GM19238 (cell line): ENCODE measurements around the gene ROPN1B.
"Not testable (repeated sequence)": the region's sequence is repeated elsewhere in the genome, so short reads cannot be mapped to it uniquely, and the experiment has no call there.

Source experiments
- DNase-seq: peaks from one replicate; pipeline ENCODE4 v3.0.0; 2011; ENCODE audit warnings: low spot score; ENCODE audit not compliant: insufficient read length

The ROPN1B gene

GRCh38 chr3:125957674-125958510, 11.1 kb upstream of the ROPN1B start:
- no peak for DNase-seq

GRCh38 chr3:125958511-125959316, 10.3 kb upstream of the ROPN1B start:
- no peak for DNase-seq

GRCh38 chr3:125959317-125960065, 9.5 kb upstream of the ROPN1B start:
- DNase-seq = no peak

GRCh38 chr3:125960066-125960424, 8.9 kb upstream of the ROPN1B start:
- no peak for DNase-seq

- DNase-seq = no peak
These were observed 8.3 kb upstream of the ROPN1B start for GRCh38 chr3:125960456-125961288.

- no peak for DNase-seq
These were observed 7.7 kb upstream of the ROPN1B start for GRCh38 chr3:125961289-125961589.

GRCh38 chr3:125963834-125964233, 5.1 kb upstream of the ROPN1B start:
- DNase-seq = not testable (repeated sequence)

GRCh38 chr3:125965505-125965904, 3.5 kb upstream of the ROPN1B start:
- no peak for DNase-seq

- DNase-seq = no peak
These were observed 1.8 kb upstream of the ROPN1B start for GRCh38 chr3:125967156-125967555.

GRCh38 chr3:125968121-125968520, 857 bp upstream of the ROPN1B start:
- not testable (repeated sequence) for DNase-seq

GRCh38 chr3:125971997-125972944, 3.3 kb downstream of the ROPN1B start:
- DNase-seq = not testable (repeated sequence)

- DNase-seq = not testable (repeated sequence)
These were observed 6.4 kb downstream of the ROPN1B start for GRCh38 chr3:125975245-125976002.

GRCh38 chr3:125976003-125976390, 7.0 kb downstream of the ROPN1B start:
- DNase-seq = not testable (repeated sequence)

- DNase-seq = not testable (repeated sequence)
These were observed 8.1 kb downstream of the ROPN1B start for GRCh38 chr3:125977104-125977503.

GRCh38 chr3:125984951-125985350, 16.0 kb downstream of the ROPN1B start:
- not testable (repeated sequence) for DNase-seq

- DNase-seq = peak; percentile 52
These were observed 21.4 kb downstream of the ROPN1B start for GRCh38 chr3:125990253-125990970.

GRCh38 chr3:125996751-125997150, 27.8 kb downstream of the ROPN1B start:
- not testable (repeated sequence) for DNase-seq

- DNase-seq = no peak
These were observed 33.2 kb downstream of the ROPN1B start for GRCh38 chr3:126002189-126002588.
